SK-N-SH (cell line): Measurements from ENCODE around the gene PPP2R2B. TPM values are rescaled to one million over a fixed set of nuclear protein-coding genes. Genes with fewer than 3 reads are reported as not detected.

ENCODE experiments used
- CTCF ChIA-PET: fragments of 300-600, 350-600 bp; formaldehyde crosslinking; extraction: SDS; loops from one replicate; lab custom pipeline; 2021; lab: Yijun Ruan, JAX
- POLR2A ChIA-PET: fragments of 350-600 bp; sonication (Branson Sonifier 250); formaldehyde crosslinking; extraction: SDS; loops from one replicate; lab custom pipeline; 2020; ENCODE audit warnings: antibody characterized with exemption, inconsistent platforms; lab: Yijun Ruan, JAX
- DNase-seq: peaks from one replicate; pipeline ENCODE4 v3.0.0; 2012
- H2AFZ ChIP-seq: fragments of 200-600 bp; sonication (generic); 2 replicates; pipeline ENCODE4 v1.8.1; 2016; ENCODE audit warnings: antibody characterized with exemption, mild to moderate bottlenecking, low read depth
- H3F3A ChIP-seq: fragments of 200-600 bp; sonication (generic); replicated peaks from 2 replicates; pipeline ENCODE3; 2016; ENCODE audit warnings: antibody characterized with exemption, mild to moderate bottlenecking; ENCODE audit not compliant: insufficient read depth
- H3K27ac ChIP-seq, 2 experiments: fragments of 200-500 bp in 1 of 2; fragments of 200-600 bp in 1 of 2; sonication (Bioruptor generic) in 1 of 2; sonication (generic), shearing (Covaris generic) in 1 of 2; 2 replicates each; pipeline versions ENCODE4 v1.5.1 to v1.6.1; 2014 to 2016; ENCODE audit warnings: low read depth in 2 of 2, inconsistent platforms in 1 of 2, low read length in 1 of 2, mild to moderate bottlenecking in 1 of 2, mixed read lengths in 1 of 2
- H3K27me3 ChIP-seq: fragments of 200-600 bp; sonication (generic), shearing (Covaris generic); 2 replicates; pipeline ENCODE4 v1.6.1; 2016; ENCODE audit warnings: mixed run types; ENCODE audit not compliant: insufficient read depth
- H3K36me3 ChIP-seq, 2 experiments: fragments of 200-500 bp in 1 of 2; fragments of 200-600 bp in 1 of 2; sonication (Bioruptor generic) in 1 of 2; sonication (generic) in 1 of 2; replicated peaks in 1 of 2; 2 replicates each; pipeline versions ENCODE3 to v1.5.1; 2014 to 2016; ENCODE audit warnings: low read length in 1 of 2, mild to moderate bottlenecking in 1 of 2; ENCODE audit not compliant: insufficient read depth in 2 of 2, control insufficient read depth in 1 of 2
- H3K4me1 ChIP-seq, 2 experiments: fragments of 200-500 bp in 1 of 2; fragments of 200-600 bp in 1 of 2; sonication (Bioruptor generic) in 1 of 2; sonication (generic), shearing (Covaris generic) in 1 of 2; 2 replicates each; pipeline versions ENCODE4 v1.5.1 to v1.6.1; 2014 to 2016; ENCODE audit warnings: low read depth in 1 of 2, low read length in 1 of 2, mixed run types in 1 of 2; ENCODE audit not compliant: insufficient read depth in 2 of 2, control insufficient read depth in 1 of 2
- H3K4me2 ChIP-seq: fragments of 200-600 bp; sonication (generic), shearing (Covaris generic); 2 replicates; pipeline ENCODE4 v1.6.1; 2017; ENCODE audit warnings: mixed run types
- H3K4me3 ChIP-seq, 2 experiments: fragments of 200-500 bp in 1 of 2; fragments of 200-600 bp in 1 of 2; sonication (Bioruptor generic) in 1 of 2; sonication (generic), shearing (Covaris generic) in 1 of 2; 2 replicates each; pipeline versions ENCODE4 v1.5.1 to v1.8.1; 2014 to 2016; ENCODE audit warnings: low read depth in 2 of 2, inconsistent platforms in 1 of 2, low read length in 1 of 2, mild to moderate bottlenecking in 1 of 2, mixed read lengths in 1 of 2, moderate library complexity in 1 of 2
- H3K79me2 ChIP-seq: fragments of 200-600 bp; sonication (generic); 2 replicates; pipeline ENCODE4 v1.8.1; 2017; ENCODE audit warnings: mild to moderate bottlenecking; ENCODE audit not compliant: insufficient read depth
- H3K9ac ChIP-seq: fragments of 200-600 bp; sonication (generic); 2 replicates; pipeline ENCODE4 v1.6.1; 2017; ENCODE audit warnings: mixed run types
- H3K9me2 ChIP-seq: fragments of 200-600 bp; sonication (generic); 2 replicates; pipeline ENCODE4 v1.6.1; 2017; ENCODE audit warnings: mixed run types
- H3K9me3 ChIP-seq: fragments of 200-600 bp; sonication (generic); 2 replicates; pipeline ENCODE4 v1.6.1; 2017; ENCODE audit warnings: mixed run types, mild to moderate bottlenecking, moderate library complexity
- H4K20me1 ChIP-seq: fragments of 200-600 bp; sonication (generic); 2 replicates; pipeline ENCODE4 v1.6.1; 2017; ENCODE audit warnings: mild to moderate bottlenecking, mixed run types; ENCODE audit not compliant: insufficient read depth
- MEF2A ChIP-seq: IDR thresholded peaks from 2 replicates; pipeline ENCODE4 v1.4.0; 2012; ENCODE audit warnings: low read depth, borderline replicate concordance
- MXI1 ChIP-seq: IDR thresholded peaks from 2 replicates; pipeline ENCODE4 v1.6.1; 2012; ENCODE audit warnings: mild to moderate bottlenecking, low read depth, low read length, improper control_type of control experiment
- NFIC ChIP-seq: IDR thresholded peaks from 2 replicates; pipeline ENCODE4 v1.4.0; 2012; ENCODE audit warnings: borderline replicate concordance
- NRF1 ChIP-seq: IDR thresholded peaks from 2 replicates; pipeline ENCODE4 v1.6.1; 2012; ENCODE audit warnings: low read depth, mild to moderate bottlenecking, low read length
- WGBS: methylation state at CpG from one replicate; pipeline ENCODE4 v1.1.6; 2017; ENCODE audit warnings: low lambda C conversion rate; 5-methylcytosine and 5-hydroxymethylcytosine counted together
- polyA plus RNA-seq, 3 experiments: library from polyadenylated mRNA; depleted of rRNA; stranded (reverse); fragments of >200 nt; gene quantifications; 2 replicates each; pipeline ENCODE4 v1.2.3, GENCODE V29; 2012
- TF ChIP-seq, protein P1 (sequence below): fragments of 200-600 bp; sonication (generic); IDR thresholded peaks from 2 replicates; pipeline ENCODE4 v1.6.1; 2017; ENCODE audit warnings: antibody characterized with exemption, mild to moderate bottlenecking, moderate library complexity
- TF ChIP-seq, protein P2 (sequence below): fragments of 150-350 bp; IDR thresholded peaks from 2 replicates; pipeline ENCODE4 v1.6.1; 2017; ENCODE audit warnings: antibody characterized with exemption, low read length, low read depth, borderline replicate concordance
- TF ChIP-seq, protein P3 (sequence below): IDR thresholded peaks from 2 replicates; pipeline ENCODE4; 2012
- TF ChIP-seq, protein P4 (sequence below): fragments of 150-350 bp; IDR thresholded peaks from 2 replicates; pipeline ENCODE4 v1.6.1; 2016; ENCODE audit warnings: mild to moderate bottlenecking, low read depth, low read length

Gene PPP2R2B
- polyA plus RNA-seq, 1 of the 3 experiments (the other 2 are of a cell fraction) = 11.4 TPM

DNA sequence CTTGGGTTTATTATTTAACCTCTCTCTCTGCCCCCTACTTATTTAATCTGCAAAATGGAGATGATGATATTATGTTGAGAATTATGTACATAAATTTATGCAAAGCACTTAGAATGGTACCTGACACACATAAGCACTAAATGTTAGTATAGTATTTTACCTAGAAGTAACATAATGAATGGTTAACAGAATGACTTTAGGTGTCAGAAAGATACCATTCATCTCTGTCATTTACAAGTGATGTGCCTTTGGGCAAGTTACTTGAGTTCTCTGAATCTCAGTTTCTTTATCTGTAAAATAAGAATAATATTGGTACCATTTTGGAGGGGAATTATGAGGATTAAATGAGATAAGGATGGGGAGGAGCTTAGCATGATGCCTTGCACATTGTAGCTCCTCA is 159.4 kb downstream of the PPP2R2B start:
- H3K9ac ChIP-seq = no peak overlapping the region
- no peaks in the 10 kb centered on the region for H3K36me3 ChIP-seq
- H3K27me3 ChIP-seq = no peaks in the 10 kb centered on the region
- H3K4me2 ChIP-seq = no peak overlapping the region
- H3K79me2 ChIP-seq = no peaks in the 10 kb centered on the region
- no peaks in the 10 kb centered on the region for H3K9me2 ChIP-seq
- H3F3A ChIP-seq = no peaks in the 10 kb centered on the region
- H3K4me1 ChIP-seq = peaks cover 0 to 17% of the 10 kb centered on the region in 2 experiments; a peak in 2 of 4 replicates
- no peak overlapping the region for H2AFZ ChIP-seq
- ChIA-PET CTCF (interaction anchor here (0.7 to 1.4 kb wide), 3 partner anchors 14 to 97 kb away, joined by 3 to 4 read pairs (median 3); no protein-coding TSS in a partner anchor), POLR2A (no interaction called here)
- H3K4me3 ChIP-seq = no peak overlapping the region
- no peaks in the 10 kb centered on the region for H3K9me3 ChIP-seq
- no peak overlapping the region for H3K27ac ChIP-seq
- no peaks in the 10 kb centered on the region for H4K20me1 ChIP-seq
- DNase-seq = no peak
- TF ChIP-seq, protein P1, sequence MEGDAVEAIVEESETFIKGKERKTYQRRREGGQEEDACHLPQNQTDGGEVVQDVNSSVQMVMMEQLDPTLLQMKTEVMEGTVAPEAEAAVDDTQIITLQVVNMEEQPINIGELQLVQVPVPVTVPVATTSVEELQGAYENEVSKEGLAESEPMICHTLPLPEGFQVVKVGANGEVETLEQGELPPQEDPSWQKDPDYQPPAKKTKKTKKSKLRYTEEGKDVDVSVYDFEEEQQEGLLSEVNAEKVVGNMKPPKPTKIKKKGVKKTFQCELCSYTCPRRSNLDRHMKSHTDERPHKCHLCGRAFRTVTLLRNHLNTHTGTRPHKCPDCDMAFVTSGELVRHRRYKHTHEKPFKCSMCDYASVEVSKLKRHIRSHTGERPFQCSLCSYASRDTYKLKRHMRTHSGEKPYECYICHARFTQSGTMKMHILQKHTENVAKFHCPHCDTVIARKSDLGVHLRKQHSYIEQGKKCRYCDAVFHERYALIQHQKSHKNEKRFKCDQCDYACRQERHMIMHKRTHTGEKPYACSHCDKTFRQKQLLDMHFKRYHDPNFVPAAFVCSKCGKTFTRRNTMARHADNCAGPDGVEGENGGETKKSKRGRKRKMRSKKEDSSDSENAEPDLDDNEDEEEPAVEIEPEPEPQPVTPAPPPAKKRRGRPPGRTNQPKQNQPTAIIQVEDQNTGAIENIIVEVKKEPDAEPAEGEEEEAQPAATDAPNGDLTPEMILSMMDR = no peak
- TF ChIP-seq MXI1 (no peak), NRF1 (no peak)

DNA sequence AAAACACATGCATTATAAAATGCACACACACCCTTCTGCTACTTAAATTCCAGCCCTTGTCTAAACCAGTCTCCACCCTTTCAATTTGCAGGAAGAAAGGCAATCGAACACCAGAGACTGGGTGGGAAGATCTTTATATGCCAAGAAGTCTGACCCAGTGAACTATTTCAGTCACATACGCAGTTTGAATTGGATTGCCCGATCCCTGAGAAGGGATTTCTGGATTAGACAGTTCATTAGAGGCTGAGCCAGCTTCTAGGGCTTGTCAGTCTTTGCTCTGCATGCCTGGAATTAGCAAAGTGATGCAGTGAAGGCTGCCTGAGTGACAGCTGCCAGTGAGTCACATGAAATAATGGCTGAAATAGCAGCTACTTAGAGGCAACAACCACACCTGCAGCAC is 159.9 kb downstream of the PPP2R2B start:
- POLR2A ChIA-PET = no interaction called here
- 76% methylated on average over 3 of the region's 3 CpGs for WGBS
- CTCF ChIA-PET = interaction anchor here (0.8 to 1.4 kb wide), 2 partner anchors 20 to 96 kb away, joined by 3 read pairs; no protein-coding TSS in a partner anchor
- no peaks in the 10 kb centered on the region for H3K27me3 ChIP-seq
- TF ChIP-seq, protein P2, sequence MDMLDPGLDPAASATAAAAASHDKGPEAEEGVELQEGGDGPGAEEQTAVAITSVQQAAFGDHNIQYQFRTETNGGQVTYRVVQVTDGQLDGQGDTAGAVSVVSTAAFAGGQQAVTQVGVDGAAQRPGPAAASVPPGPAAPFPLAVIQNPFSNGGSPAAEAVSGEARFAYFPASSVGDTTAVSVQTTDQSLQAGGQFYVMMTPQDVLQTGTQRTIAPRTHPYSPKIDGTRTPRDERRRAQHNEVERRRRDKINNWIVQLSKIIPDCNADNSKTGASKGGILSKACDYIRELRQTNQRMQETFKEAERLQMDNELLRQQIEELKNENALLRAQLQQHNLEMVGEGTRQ = no peak
- TF ChIP-seq, protein P3, sequence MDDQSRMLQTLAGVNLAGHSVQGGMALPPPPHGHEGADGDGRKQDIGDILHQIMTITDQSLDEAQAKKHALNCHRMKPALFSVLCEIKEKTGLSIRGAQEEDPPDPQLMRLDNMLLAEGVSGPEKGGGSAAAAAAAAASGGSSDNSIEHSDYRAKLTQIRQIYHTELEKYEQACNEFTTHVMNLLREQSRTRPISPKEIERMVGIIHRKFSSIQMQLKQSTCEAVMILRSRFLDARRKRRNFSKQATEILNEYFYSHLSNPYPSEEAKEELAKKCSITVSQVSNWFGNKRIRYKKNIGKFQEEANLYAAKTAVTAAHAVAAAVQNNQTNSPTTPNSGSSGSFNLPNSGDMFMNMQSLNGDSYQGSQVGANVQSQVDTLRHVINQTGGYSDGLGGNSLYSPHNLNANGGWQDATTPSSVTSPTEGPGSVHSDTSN = 0 out of 2 replicates have a peak, but pooled peaks have one; percentile 19
- TF ChIP-seq, all 33 proteins: peak for 1
- Histone ChIP-seq H3K9me3 (no peaks in the 10 kb centered on the region), H3K9me2 (no peaks in the 10 kb centered on the region), H3F3A (no peaks in the 10 kb centered on the region), H3K9ac (no peak overlapping the region), H3K36me3 (no peaks in the 10 kb centered on the region), H2AFZ (no peak overlapping the region), H3K4me3 (no peak overlapping the region), H3K4me2 (no peak overlapping the region), H3K4me1 (peaks cover 0 to 17% of the 10 kb centered on the region in 2 experiments; a peak in 2 of 4 replicates), H4K20me1 (no peaks in the 10 kb centered on the region), H3K27ac (no peak overlapping the region), H3K79me2 (no peaks in the 10 kb centered on the region)
- no peak for DNase-seq

DNA sequence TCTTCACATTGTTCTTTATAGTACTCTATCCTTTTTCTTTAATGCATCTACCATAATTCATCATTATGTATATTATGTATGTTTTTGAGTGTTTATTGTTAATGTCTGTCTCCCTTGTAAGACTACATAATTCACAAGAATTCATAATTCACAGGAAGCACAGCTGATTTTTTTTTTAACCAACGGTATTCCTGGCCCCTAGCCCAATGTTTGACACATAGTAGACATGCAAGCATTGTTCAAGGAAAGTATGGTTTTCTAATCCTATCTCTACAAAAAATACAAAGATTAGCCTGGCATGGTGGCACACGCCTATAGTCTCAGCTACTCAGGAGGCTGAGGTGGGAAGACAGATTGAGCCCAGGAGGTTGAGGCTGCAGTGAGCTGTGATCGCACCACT is 160.6 kb downstream of the PPP2R2B start:
- TF ChIP-seq, protein P3 = 0 out of 2 replicates have a peak, but pooled peaks have one; percentile 5
- TF ChIP-seq, protein P4, sequence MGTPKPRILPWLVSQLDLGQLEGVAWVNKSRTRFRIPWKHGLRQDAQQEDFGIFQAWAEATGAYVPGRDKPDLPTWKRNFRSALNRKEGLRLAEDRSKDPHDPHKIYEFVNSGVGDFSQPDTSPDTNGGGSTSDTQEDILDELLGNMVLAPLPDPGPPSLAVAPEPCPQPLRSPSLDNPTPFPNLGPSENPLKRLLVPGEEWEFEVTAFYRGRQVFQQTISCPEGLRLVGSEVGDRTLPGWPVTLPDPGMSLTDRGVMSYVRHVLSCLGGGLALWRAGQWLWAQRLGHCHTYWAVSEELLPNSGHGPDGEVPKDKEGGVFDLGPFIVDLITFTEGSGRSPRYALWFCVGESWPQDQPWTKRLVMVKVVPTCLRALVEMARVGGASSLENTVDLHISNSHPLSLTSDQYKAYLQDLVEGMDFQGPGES = no peak
- TF ChIP-seq MEF2A (no peak), NFIC (peak; percentile 34; the same call in 1 of the 2 replicates)
- Histone ChIP-seq H2AFZ (no peak overlapping the region), H3K36me3 (no peaks in the 10 kb centered on the region), H3K27me3 (no peaks in the 10 kb centered on the region), H3K79me2 (no peaks in the 10 kb centered on the region), H3K9me3 (no peaks in the 10 kb centered on the region), H3K27ac (no peak overlapping the region), H4K20me1 (no peaks in the 10 kb centered on the region), H3K9ac (no peak overlapping the region), H3K4me2 (no peak overlapping the region), H3F3A (no peaks in the 10 kb centered on the region), H3K4me1 (peaks cover 0 to 17% of the 10 kb centered on the region in 2 experiments; a peak in 2 of 4 replicates), H3K4me3 (no peak overlapping the region), H3K9me2 (no peaks in the 10 kb centered on the region)
- ChIA-PET CTCF (interaction anchor here (0.8 to 2.6 kb wide), 2 partner anchors 15 to 19 kb away, joined by 3 to 10 read pairs; no protein-coding TSS in a partner anchor), POLR2A (no interaction called here)
- DNase-seq = no peak
- WGBS = 68% methylated on average over 3 of the region's 3 CpGs
